GM21619 (cell line): Measurements from ENCODE around the gene SLC6A7.

ENCODE experiments used
- ATAC-seq: cut with Tn5 transposase; IDR thresholded peaks from one replicate; pipeline ENCODE4 v1.9.1; 2021; ENCODE audit not compliant: unreplicated experiment

SLC6A7 gene

GRCh38 chr5:150189728-150190502 lies at the start of gene SLC6A7:
TSS of gene SLC6A7 (plus strand) at chr5:150190062. CDS start at chr5:150190328, 266 bp downstream.
- no peak for ATAC-seq

DNA sequence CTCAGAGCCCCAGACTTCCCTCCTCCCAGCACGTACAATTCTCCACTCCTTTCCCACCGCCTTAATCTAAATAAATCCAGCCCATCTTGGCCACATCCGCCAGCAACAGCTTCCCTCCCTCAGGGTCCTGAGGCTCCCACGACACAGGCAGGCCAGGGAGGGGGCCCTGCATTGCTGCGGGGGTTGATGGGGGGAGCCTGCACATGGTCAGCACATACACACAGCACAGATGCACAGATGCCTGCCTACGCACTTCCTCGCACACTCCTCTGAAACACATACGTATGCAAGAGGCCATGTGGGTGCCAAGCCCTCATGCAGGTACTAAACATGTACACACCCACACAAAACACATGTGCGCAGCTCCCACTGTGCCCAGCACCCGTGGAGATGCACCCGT lies 49.0 kb upstream of the SLC6A7 start:
- ATAC-seq, result no peak

DNA sequence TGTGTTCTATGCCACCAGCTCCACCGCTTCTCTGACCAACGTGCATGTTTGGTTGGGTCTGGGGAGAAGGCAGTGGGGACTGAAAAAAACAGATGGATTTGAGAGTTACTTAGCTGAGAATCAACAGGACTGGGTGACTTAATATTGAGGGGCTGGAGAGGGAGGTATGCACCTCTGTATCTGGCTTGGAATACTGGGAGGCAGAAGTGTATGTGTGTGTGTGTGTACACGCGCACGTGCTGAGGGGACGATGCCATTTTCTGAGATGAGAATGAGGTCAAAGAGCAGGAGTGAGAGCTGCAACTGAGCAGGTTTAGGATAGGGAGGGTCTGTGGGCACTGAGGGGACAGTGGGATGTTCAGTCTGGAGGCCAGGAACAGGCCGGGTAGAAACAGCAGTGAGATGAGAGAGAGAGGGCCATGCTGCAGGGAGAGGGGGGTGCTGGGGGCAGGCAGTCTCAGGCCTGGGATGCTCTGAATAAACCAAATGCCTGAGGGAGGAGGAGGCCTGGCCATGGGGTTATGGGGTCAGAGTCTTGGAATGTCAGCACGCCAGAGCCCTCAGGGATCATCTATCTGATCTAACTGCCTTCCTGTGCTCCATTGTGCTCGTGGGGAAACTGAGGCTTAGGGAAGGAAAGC lies 48.2 kb upstream of the SLC6A7 start:
- ATAC-seq, result no peak

GRCh38 chr5:150142185-150142958 lies 47.5 kb upstream of the SLC6A7 start:
- ATAC-seq, result no peak

GRCh38 chr5:150142959-150143349 lies 46.9 kb upstream of the SLC6A7 start:
- ATAC-seq, result no peak

DNA sequence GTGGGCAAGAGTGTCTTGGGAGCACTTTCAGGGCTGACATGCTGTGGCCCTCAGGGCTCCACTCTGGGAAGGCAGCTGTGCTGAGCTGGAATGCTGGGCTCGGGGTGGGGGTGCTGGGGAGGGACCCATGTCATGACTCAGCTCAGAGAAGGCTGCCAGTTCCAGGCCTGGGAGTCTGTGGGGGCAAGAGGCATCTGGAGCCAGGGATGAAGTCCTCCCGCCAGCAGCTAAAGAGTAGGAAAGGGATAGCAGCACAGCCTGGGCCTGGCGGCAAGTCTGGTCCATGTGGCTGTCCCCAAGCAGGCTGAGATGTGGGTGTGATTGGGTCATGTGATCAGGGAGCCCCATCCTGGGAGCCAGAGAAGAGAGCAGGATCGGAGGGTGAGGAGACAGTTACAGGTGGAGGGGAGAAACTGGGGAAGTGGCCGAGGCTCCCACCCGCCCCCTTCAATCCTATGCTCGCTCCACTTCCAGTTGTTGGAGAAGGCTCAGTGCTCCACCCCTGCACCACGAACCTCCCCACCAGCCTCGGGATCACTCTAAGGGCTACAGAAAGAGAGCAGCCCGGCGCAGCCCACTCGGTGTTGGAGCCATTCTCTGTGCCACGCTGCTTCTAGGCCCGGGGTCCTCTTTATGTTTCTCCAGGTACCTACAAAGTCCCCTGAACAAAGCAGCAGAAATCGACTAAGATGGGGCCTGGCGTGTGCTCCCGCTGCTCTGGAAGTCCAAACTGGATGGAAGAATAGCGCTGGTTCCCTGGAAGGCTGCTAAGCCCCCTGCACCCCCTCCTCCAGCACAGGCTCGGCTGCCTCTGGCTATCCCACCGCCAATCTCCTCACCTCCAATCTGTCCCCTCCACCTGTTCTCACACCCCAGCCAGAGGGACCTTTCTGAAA lies 46.3 kb upstream of the SLC6A7 start:
- no peak for ATAC-seq

DNA sequence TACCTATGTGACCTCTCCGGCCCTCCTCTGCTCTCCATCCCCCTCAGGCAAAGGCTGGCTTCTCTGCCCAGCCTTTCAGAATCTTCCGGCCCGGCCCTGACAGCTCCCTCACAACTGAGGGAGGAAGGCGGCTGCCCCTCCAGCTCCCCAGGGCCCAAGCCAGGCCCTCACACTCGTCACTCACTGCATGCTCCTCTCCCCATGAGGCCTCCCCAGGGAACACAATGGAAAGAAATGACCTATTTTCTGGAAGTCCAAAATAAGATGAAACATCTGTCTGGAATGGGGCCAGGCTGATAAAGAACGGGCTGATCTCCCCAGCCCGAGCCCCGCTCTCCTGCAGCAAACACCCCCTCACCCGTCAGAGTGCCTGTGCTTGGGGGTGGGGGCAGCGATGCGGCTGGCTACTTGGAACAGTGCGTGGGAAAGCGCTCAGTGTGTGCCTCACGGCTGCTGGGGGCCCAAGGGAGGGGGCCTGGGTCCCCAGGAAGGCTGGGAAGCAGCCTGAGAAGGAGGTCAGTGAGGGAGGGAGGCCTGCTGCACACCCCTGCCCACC lies 45.5 kb upstream of the SLC6A7 start:
- no peak for ATAC-seq

DNA sequence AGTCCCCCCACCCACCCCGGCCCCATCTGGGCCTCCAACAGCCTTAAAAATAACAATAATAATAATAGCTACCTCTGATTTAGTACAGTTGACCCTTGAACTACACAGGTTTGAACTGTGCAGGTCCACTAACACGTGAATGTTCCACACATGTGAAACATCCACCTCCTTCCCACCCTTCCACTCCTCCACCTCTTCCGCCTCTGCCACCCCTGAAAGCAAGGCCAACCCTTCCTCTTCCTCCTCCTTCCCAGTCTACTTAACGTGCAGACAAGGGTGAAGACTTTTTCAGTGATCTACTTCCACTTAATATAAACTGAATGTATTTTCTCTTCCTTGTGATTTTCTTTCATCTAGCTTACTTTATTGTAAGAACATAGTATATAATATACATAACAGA lies 45.0 kb upstream of the SLC6A7 start:
- no peak for ATAC-seq

GRCh38 chr5:150146235-150146634 lies 43.6 kb upstream of the SLC6A7 start:
- ATAC-seq, result no peak

DNA sequence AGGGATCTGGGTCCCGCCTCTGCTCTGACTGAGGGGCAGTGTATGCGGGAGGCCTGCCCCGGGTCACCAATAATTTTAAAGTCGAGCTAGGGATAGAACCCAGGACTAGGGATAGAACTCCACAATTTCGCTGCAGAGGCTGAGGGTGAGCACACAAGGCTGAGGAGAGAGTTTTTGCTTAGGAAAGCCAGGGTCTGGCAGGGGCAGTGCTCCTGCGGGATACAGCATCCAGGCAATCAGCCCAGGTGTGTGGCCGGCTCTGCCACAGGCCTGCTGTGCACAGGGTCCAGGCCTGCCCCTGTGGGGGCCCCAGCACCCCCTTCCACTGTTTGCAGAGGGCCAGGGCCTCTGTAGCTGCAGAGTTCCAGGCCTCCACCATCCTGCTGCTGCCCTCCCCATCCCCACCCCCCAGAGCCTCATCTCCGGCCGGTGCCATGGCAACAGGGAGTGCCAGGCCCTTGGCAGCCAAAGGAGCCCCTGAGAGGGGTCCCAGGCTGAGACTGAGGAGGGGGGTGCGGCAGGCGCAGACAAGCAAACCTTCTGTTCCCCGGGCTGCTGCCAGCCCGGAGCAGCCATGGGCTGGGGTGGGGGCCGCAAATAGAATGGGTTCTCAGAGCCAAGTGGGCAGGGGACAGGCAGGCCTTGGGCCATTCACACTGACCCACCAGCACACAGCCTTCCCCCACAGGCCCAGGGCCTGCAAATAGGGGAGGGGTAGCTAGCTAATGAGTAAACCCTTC lies 42.8 kb upstream of the SLC6A7 start:
- ATAC-seq, result no peak

DNA sequence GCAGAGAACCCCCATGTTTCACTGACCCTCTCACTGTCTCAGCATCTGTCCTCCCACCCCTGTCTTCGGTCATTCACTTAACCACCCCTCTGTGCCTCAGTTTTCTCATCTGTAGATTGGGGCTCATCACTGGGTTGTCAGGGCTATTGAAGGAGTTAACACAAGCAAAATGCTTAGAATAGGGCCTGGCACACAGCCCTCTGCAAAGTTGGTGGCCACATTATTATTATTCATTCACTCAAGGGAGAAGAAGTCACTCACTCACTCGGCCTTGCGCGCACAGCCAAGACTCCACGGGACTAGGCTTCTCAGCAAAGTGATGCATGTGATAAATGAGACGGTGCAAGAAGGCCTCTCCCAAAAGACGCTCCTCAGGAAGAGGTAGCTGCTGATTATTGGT lies 42.2 kb upstream of the SLC6A7 start:
- no peak for ATAC-seq

- ATAC-seq, result no peak
Measured at GRCh38 chr5:150148117-150148927, 41.5 kb upstream of the SLC6A7 start.

GRCh38 chr5:150149618-150150017 lies 40.2 kb upstream of the SLC6A7 start:
- no peak for ATAC-seq

DNA sequence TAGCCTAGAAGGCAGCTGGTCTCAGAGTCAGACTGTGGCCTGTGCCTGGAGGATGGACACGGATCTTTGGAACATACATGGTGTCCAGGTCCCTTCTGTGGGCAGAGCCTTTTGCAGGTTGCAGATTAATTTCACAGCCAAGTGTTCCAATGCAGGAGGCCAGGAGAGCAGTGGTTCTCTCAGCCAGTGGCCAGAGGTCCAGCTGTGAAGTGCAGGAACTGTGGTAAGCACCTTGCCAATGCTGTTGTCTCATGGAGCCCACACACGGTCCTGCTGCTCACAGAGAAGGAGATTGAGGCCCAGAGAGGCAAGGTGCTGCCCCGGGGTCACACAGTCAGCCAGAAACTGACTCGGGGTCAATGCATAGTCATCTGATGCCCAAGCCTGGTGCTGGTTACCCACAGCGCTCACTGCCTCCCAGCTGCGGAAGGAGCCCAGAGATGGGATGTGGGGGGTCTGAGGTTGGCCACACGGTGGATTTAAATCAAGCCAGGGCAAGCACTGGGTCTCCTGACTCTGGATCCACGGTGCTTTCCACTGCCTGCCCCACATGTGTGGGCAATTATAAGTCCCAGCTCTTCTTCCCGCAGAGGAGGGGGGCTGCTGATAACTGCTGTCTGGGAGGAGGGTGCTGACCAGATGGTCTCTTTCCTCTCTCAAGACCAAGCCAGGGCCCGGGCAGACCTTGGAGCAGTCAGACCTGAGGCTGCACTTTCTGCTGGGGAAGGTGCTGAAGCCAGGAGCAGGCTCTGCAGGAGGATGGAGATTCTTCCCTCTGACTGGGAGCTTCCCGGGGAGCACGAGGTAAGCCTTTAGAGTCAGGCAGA lies 37.0 kb upstream of the SLC6A7 start:
- no peak for ATAC-seq

DNA sequence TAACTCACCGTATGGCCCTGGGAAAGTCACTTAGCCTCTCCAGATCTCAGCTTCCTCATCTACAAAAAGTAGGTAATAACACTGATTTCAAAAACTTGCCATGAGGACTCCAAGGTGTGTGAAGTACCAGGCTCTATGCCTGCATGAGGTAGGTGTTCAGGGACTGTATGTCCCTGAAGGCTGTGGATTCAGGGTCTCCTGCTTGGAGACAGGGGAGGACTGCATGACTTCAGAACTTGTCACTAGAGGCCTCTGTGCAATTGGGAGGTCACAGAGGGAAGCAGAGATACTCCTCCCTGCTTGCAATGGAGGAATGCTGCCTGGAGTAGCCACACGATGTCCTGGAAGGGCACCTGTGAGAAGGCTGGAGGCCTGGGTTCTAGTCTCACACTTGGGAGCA lies 36.4 kb upstream of the SLC6A7 start:
- ATAC-seq, result no peak

DNA sequence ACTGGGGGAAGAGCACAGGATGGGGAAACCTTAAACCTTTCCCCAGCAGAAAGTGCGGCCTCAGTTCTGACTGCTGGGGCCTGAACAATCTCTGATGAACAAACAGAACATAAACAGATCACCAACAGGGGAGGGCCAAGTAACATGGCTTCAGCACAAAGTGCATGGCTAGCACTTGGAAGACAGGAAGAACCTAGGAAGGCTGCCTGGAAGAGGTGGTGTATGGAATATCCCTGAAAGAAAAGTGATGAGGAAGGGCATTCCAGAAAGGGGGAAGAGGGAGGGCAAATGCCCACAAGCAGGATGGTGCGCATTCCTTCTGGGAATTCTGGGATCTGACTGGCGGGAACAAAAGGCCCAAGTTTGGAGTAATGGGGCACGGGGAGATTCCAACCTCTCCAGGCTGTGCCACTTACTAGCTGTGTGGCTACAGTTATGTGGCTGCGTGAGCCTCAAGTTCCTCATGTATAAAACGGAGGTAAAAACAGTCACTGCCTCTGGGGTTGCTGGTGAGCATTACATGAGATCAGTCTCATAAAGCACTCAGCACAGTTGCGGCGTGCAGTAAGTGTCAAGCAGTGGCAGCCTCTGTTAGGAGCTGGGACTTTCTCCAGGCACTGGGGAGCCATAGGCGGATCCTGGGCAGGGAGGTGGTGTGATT lies 35.8 kb upstream of the SLC6A7 start:
- ATAC-seq, result no peak

GRCh38 chr5:150154618-150155128 lies 35.2 kb upstream of the SLC6A7 start:
- no peak for ATAC-seq
